HG02623 (cell line): Measurements from ENCODE around the gene C1orf210.

Experiments used
- ATAC-seq: cut with Tn5 transposase; IDR thresholded peaks from one replicate; pipeline ENCODE4 v1.9.1; 2021; ENCODE audit warnings: moderate library complexity; ENCODE audit not compliant: unreplicated experiment

Gene C1orf210

DNA sequence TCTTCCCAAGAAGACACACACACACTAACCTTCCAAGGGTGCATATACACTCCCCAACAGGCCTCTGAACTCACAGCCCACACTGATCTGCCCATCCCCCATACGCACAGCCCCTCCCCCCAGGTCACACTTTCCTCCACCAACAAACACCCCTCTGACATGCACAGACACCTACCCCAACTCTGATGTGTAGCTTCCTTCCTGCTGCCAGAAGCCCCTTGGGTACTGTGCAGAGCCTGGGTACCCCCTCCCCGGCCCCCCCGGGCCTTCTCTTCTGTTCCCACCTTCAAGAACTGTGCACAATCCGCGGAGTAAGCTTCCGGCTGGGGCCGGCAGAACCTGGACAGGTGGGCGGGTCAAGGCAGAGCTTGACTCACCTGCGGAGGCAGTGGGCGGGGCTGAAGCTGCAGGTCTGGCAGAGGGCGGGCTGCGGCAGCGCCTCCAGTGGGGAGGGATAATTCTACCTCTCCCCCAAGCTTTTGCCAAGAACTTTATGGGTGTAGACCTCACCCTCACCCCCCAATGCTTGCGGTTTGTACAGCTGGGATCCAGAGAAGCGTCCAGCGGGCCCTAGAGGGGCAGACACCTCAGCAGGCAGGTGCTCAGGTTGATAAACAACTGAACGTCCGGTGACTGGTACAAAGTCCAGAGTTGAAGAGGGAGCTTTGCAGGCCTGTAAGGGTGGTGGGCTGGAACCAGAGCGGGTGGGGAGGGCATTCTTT is at the start of gene C1orf210:
Gene C1orf210 (minus strand): TSS at position 313 of the 722 bp plus-strand sequence. CDS start 2,311 bp downstream, outside the sequence.
- ATAC-seq, result no peak

DNA sequence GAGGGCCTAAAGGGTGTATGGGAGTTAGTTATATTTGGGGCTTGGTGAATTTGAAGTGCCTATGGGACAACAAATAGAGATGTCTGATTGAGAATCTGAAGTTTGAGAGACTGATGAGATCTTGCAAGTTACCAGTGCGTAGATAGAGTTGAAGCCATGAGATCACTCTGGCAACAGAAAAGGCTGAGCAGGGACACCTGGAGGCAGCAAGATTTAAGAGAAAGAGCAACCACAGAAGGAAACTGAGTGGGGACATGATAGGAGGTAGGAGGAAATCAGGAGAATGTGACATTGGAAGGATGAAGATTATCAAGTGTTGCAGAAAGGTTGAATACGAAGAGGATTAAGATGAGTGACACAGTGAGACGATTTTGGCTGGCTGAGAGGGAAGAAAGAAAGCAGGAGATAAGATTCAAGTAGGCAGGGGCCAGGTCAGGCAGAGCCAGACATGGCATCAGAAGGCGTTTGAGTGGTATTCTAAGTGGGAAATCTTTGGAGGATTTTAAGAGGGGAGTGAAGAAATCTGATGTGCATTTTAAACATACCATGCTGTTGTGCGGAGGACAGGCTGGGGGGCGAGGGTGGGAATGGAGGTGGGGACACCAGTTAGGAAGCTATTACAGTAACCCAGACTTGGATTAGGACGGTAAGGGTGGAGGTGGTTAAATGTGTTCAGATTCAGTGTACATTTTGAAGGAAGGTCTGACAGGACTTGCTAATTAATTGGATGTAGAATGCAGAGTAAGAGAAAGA is 49.2 kb upstream of the C1orf210 start:
- ATAC-seq, result no peak

DNA sequence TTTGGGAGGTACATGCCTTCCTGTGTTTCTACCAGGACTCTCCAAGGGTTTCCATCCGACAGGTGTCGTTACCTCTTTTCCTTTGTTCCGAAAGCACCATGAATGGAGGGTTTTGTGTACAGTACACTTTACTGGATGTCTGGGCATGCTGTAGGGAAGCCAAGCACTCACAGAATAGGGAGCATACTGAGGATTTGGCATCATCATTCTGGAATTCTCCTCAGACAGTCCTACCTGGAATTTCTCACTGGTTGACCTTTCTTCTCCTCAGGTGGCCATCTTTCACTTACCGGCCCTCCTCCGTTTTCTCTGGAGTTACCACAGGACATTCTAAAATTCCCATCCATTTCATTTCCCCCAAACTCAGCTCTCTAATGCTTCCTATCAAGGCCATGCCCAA is 46.3 kb upstream of the C1orf210 start:
- ATAC-seq, result no peak

DNA sequence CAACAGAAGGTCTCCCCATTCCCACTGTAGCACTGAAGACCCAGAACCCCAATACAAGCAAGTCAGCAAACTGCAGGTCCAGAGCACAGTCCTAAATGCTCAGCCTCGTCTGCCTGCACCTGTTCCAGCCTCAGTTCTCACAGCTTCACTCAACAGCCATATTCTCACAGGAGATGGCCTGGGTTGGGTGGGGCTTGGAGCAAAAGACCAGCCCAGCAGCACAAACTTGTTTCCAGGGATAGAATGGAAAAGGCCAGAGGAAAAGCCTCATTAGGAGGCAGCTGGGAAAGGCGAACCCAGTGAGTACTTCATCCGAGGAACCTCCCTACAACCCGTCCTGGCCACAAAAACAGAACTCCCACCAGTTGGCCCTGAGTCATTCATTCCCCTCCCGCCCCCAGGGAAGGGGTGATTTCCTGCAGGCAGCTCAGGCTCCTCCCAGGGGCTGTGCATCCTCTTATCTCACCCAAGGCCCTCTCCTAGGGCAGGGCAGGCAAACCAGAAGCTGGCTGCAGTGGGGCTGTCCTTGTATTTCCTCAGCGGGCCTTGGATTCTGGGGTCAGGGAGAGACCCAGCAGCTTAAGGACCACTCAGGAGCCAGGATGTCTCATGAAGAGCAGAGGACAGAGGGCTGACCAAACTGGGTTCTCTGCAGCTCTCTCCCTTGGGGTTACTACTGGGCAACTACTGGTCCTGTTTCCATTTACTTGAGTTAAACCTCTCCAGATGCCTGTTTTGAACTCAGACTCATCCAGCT is 44.8 kb upstream of the C1orf210 start:
- no peak for ATAC-seq

DNA sequence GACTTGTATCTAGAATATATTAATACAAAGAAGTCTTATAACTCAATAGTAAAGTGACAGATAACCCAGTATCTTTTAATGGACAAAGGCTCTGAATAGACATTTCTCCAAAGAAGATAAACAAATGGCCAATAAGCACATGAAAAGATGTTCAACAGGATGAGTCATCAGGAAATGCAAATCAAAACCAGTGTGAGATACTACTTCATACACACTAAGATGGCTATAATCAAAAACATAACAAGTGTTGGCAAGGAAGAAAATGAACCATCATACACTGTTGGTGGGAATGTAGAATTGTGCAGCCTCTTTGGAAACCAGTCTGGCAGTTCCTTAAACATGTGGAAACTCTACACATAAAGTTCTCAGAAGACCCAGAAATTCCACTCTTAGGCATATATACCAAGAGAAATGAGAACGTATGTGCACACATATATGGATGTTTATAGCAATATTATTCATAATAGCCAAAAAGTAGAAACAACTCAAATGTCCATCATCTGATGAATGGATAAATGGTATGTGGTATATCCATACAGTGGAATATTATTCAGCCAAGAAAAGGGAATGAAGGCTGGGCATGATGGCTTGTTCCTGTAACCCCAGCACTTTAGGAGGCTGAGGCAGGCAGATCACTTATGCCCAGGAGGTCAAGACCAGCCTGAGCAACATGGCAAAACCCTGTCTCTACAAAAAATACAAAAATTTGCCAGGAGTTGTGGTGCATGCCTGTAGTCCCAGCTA is 42.3 kb upstream of the C1orf210 start:
- no peak for ATAC-seq

DNA sequence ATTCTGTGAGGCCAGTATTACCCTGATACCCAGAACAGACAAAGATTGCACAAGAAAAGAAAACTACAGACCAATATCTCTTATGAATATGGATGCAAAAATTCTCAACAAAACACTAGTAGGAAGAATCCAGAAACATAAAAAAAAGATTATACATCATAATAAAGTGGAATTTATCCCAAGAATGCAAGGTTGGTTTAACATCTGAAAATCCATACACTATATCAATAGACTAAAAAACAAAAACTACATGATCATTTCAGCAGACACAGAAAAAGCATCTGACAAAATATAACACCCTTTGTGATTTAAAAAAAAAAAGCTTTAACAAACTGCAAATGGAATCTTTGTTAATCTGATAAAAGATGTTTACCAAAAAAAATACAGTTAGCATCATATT is 40.0 kb upstream of the C1orf210 start:
- ATAC-seq, result no peak

DNA sequence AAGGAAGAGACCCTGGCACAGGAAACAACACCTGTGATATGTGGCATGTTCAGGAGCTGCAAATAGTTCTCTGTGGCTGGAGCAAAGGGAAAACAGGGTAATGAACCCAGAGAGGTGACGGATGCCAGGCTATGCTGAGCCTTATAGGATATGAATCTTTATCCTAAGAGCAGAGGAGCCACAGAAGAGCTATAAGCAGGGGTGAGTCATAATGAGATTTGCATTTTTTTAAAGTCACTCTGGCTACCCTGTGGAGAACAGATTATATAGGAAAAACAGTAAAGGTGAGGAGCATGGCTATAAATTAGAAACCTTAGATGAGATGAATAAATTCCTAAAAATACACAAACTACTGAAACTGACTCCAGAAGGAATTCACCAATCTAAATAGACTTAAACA is 39.4 kb upstream of the C1orf210 start:
- ATAC-seq, result no peak

DNA sequence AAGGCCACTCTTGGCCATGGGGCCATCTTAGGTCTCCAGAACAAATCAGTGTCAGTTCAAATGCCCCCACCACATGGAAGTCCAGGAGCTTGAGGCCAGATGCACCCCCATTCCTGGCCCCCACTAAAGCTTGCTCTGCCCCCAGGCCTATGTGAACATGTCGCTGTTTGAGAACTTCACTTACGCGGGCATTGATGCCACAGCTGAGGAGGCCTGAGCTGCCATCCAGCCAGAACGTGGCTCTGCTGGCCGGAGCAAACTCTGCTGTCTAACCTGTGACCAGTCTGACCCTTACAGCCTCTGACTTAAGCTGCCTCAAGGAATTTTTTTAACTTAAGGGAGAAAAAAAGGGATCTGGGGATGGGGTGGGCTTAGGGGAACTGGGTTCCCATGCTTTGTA is 37.1 kb upstream of the C1orf210 start:
- ATAC-seq, result no peak

DNA sequence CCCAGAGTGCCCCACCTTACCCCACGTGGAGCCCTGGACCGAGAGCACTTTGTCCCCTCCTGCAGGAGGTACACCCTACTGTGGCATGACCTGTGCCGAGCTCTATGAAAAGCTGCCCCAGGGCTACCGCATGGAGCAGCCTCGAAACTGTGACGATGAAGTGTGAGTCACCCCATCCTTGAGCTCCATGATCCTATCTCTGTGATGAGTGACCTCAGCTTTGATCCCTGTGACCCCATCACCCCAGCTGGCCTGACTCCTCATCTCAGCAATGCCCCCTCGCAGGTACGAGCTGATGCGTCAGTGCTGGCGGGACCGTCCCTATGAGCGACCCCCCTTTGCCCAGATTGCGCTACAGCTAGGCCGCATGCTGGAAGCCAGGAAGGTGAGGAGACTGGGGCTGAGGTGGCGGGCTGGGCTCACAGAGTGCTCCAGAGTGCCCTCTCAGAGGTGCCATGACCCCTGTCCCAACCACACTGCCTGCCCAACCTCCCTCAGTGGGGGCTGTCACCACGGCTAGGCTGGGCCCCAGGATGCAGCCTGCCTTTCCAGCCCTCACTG is 36.0 kb upstream of the C1orf210 start:
- ATAC-seq, result no peak

DNA sequence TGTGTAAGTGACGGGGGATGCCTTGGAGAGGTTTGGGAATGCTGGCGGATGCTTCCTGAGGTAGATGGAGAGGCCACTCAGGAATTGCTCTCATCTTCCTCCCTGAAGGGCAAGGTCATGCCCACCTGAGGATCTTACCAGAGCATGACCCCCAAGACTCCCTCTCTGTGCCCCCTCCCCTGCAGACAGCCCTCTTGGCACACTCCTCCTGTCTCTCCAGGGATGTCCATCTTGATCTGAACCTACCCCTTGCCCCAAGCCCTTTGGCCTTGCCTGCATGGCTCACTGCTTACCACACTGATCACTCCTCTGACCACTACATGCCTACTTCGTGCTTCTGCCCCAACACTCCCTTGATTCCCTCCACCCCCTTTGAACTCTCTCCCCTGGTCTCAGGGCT is 34.4 kb upstream of the C1orf210 start:
- ATAC-seq, result no peak

DNA sequence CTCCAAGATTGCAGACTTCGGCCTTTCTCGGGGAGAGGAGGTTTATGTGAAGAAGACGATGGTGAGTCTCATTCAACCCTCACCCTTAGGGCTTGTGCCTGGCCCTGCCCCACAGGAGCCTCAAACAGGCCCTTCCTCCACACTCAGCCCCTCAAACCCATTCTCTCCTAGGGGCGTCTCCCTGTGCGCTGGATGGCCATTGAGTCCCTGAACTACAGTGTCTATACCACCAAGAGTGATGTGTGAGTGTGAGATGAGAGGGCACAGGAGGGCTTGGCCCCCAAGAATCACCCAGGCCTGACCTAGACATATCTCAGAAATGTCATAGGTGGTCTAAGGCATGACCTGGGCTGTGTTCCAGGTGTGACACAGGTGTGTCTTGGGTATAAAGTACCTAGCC is 33.9 kb upstream of the C1orf210 start:
- no peak for ATAC-seq

DNA sequence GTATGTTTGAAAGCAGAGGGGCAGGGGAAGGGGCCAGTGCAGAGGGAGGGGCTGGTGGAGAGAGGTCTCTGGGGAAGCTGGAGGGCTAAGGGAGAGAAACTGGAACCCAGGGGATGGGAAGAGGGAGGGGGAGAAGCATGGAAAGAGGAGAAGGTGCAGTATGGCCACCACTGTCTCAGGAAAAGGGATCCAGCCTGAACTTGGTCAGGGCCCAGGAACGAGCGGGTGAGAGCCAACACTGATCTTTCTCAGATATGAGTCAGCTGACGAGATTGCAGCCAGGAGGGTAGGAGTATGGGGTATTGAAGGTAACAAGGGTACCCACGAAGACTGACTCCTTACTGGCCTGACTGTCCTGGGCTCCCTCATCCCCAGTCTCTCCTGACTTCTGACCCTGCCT is 33.5 kb upstream of the C1orf210 start:
- no peak for ATAC-seq

DNA sequence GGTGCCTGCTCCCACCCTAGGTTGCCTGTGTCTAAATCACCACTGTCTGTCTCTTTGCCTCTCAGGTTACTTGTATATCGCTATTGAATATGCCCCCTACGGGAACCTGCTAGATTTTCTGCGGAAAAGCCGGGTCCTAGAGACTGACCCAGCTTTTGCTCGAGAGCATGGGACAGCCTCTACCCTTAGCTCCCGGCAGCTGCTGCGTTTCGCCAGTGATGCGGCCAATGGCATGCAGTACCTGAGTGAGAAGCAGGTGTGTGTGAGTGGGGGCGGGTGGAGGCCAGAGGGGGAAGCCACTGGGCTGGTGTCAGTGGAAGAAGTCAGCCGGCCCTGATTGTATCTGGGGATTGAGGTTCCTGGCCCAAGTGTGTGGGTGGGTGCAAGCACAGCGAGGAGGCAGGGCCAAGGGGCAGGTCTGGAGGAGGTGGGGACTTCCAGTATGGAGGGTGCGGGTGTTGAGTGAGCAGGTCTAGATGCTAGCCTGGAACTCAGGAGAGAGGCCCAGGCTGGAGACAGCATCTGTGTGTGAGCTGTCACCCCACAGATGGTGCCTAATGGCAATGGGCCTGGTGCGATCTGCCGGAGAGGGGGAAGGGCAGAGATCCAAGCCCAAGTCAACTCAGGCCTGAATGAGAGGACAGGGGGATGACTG is 32.6 kb upstream of the C1orf210 start:
- ATAC-seq, result no peak

DNA sequence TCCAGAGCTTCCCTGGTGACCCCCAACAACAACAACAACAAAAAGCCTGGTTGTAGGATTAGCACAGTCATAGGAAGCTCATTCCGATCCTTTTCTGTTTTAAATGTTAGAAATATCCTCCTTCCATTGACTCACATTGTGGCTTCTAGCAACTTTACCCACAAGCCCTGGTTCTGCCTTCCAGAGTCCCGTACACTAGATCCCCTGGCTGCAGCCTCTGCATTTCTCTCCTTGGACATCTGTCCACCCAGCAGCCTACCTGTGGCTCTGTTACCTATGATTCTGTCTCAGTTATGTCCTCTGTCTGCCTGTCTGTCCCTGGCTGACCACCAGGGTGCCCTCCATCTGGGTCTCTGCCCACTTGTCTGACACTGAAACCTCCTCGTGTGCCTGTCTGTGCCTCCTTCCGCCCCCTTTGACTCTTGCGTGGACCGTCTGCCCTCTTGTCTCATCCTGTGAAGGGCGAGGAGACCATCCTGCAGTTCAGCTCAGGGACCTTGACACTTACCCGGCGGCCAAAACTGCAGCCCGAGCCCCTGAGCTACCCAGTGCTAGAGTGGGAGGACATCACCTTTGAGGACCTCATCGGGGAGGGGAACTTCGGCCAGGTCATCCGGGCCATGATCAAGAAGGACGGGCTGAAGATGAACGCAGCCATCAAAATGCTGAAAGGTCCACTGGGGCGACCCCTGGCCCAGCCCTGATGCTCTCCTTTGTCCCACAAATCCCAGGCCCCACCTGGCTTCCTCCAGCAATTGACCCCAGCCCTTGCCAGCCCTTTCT is 31.5 kb upstream of the C1orf210 start:
- ATAC-seq, result no peak

DNA sequence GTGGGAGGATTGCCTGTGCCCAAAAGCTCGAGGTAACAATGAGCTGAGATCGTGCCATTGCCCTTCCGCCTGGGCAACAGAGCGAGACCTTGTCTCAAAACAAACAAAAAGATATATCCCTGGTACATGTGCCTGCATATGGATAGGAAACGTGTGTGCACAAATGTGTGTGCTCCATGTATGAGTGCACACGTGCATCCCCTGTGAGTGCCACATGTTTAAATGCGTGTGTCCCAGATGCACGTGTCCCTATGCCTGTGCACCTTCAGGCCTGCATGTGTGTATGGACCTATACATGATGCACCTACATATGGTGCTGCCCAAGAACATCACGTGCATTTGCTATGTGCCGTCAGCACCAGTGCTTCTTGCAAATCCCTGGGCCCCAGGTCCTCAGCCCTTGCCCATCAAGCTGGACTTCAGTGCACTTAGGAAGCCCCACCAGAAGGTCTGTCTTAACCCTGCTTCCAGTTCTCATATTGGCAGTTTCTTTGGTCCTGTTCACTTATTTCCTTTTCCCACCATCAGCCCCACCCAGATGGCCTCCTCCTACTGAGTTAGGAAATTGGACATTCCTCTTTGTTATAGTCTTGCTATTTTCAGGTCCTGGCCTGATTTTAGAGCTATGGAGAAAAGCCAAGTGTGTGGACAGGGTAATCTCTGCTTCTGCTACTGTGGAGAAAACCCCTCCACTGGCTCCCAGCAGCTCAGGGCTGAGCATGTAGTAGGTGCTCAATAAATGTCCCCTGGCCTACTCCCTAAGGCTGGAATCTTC is 30.8 kb upstream of the C1orf210 start:
- no peak for ATAC-seq

DNA sequence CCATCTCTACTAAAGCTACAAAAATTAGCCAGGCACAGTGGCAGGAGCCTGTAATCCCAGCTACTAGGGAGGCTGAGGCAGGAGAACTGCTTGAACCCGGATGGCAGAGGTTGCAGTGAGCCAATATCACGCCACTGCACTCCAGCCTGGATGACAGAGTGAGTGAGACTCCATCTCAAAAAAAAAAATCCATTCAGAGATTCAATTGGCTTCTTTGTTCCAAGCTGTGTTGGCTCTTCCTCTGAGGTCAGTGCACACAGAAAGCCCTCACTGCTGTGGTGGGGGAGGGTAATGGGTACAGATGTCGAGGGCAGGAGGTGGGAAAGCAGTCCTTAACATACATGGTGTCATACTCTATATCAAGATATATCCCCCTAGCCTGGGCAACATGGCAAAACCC is 30.1 kb upstream of the C1orf210 start:
- ATAC-seq, result no peak

DNA sequence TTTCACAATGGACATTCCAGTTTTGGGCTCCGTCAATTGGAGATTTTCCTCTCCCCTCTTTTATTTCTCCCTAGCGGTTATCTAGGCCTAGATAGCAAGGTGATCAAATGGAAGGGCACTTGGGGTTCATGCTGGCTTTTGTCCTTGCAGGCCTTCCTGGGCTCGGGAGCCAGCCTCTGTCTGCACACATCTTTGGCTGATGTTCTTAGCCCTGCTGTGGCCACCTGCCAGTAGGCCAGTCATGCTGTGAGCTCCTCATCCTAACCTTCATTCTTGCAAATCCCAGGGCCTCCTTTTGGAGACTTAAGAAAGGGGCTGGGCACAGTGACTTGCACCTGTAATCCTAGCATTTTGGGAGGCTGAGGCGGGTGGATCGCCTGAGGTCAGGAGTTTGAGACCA is 28.9 kb upstream of the C1orf210 start:
- ATAC-seq, result no peak

DNA sequence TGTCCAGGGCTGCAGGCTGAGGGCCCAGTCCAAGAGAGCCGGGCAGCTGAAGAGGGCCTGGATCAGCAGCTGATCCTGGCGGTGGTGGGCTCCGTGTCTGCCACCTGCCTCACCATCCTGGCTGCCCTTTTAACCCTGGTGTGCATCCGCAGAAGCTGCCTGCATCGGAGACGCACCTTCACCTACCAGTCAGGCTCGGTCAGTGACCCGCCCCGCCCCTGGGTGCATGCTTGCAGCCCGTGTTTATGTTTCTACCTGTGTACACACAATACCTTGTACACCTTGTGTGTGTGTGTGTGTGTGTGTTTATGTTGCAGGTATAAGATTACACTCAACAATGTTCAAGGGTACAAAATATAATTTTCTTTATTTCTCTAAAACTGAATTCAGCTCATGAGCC is 28.4 kb upstream of the C1orf210 start:
- ATAC-seq, result no peak
